ENCODE measurements around the gene PHF13.

GRCh38 chr1:6588128-6588892 is 25.2 kb upstream of the PHF13 start:
- TF ChIP-seq CTCF (IDR thresholded peaks at IDR 0.05; ENCODE audit: low read depth, low read length, missing input control) (no peak), MAX (IDR thresholded peaks at IDR 0.05) (no peak), REST (IDR thresholded peaks at IDR 0.05) (no peak), HNF4G (IDR thresholded peaks at IDR 0.05) (no peak), SP1 (IDR thresholded peaks at IDR 0.05) (no peak), YY1 (IDR thresholded peaks at IDR 0.05) (no peak)

All from liver (tissue), 3 donors.